DMS79 (cell line): Measurements from ENCODE around the gene KATNBL1.

Experiments
- DNase-seq: peaks from one replicate; lab custom pipeline; 2025; lab: John Stamatoyannopoulos, UW

The KATNBL1 gene

DNA sequence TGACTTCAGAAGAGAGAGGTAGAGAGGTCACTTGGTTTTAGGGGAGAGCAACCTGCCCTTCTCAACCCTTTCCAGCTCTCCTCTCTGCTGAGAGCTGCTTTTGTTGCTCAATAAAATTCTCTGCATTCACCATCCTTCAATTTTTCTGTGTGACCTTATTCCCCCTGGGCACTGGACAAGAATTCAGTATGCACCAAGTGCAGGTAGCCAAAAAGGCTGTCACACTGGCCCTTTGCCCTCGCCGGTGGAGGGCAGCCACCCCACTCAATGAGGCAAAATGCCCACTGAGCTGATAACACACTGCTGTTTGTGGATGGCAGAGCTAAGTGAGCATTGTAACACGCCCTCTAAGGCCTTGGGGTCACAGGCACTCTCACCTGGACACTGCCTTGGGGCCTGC is 95.2 kb downstream of the KATNBL1 start:
- no peak for DNase-seq

DNA sequence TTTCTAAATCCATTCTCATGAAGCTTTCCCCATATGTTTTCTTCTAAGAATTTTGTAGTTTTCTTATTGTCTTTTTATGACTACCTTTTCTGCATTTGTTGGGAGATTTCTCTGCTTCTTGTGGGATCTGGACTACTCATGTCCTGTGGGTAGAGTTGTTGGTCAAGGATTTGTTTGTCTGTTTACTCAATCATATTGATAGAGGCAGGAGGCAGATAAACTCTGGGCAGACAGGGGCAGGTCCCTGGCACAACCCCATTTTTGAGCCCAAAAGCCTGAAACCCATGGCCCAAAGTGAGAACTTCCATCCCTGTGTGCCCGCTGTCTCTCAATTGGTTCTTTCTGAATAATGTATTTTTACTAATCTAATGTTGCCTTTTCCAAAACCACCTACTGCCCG is 95.7 kb downstream of the KATNBL1 start:
- no peak for DNase-seq

DNA sequence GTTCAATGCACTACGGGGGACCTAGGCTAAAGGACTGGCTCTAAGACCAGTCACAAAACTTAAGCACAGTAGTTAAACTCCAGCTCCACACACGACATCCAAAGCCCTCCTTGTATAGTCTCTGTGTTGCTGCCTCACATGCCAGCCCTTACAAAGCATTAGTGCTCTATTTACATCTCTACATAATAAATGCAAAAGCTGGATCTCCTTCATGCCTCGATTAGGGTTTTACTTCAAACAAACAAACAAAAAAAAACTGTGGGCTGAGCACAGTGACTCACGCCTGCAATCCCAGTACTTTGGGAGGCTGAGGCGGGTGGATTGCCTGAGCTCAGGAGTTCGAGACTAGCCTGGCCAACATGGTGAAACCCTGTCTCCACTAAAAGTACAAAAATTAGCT is 98.4 kb downstream of the KATNBL1 start:
- DNase-seq: no peak

GRCh38 chr15:34109797-34110663 is 99.9 kb downstream of the KATNBL1 start:
- no peak for DNase-seq

- DNase-seq: no peak
These were observed 102.6 kb downstream of the KATNBL1 start for GRCh38 chr15:34107315-34107714.

DNA sequence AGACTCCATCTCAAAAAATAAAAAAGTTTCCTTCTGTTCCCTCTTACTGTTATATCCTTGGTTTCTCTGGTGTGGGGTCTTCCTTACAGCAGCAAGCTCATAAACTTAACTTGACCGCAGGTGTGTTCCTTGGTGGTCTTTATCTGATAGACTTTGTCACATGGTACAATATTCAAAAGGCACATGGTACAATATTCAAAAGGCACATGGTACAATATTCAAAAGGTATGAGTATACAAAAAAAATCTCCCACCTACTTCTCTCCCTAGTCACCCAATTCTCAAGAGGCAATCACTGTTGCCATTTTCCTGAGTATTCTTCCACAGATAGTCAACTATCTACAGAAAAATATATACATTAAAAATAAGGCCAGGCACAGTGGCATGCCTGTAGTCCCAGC is 103.5 kb downstream of the KATNBL1 start:
- no peak for DNase-seq

DNA sequence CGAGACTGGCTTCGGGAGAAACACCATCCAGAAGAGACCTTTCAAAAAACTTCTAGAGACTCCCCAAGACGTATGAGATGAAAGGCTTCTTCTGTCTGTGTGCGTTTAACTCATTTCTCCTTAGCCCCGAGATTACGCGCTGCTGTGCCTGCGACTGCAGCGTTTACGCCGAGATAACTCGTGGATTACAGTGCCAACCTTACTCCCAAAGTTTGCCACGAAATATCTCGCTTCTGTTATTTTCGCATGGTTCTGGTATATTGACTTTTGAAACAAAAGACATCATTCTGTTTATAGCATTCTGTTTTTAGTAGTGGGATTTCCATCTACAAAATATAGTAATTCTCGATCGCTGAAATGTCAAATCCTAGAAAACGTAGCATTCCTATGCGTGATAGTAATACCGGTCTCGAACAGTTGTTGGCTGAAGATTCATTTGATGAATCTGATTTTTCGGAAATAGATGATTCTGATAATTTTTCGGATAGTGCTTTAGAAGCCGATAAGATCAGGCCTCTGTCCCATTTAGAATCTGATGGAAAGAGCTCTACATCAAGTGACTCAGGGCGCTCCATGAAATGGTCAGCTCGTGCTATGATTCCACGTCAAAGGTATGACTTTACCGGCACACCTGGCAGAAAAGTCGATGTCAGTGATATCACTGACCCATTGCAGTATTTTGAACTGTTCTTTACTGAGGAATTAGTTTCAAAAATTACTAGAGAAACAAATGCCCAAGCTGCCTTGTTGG is 107.5 kb downstream of the KATNBL1 start:
- DNase-seq: no peak

- DNase-seq: peak; percentile 91
These were observed 108.3 kb downstream of the KATNBL1 start, which contains the start of the genes EMC7 and PGBD4 for GRCh38 chr15:34101366-34102174. Gene EMC7, minus strand, starts transcription at chr15:34101862. Its CDS starts 23 bp downstream, at chr15:34101839. Gene PGBD4, plus strand, starts transcription at chr15:34102083. Its CDS starts 449 bp downstream, at chr15:34102532.

GRCh38 chr15:34099914-34100313 is 110.0 kb downstream of the KATNBL1 start:
- no peak for DNase-seq
